ENCODE data around the gene EEF1A2.

Gene EEF1A2

DNA sequence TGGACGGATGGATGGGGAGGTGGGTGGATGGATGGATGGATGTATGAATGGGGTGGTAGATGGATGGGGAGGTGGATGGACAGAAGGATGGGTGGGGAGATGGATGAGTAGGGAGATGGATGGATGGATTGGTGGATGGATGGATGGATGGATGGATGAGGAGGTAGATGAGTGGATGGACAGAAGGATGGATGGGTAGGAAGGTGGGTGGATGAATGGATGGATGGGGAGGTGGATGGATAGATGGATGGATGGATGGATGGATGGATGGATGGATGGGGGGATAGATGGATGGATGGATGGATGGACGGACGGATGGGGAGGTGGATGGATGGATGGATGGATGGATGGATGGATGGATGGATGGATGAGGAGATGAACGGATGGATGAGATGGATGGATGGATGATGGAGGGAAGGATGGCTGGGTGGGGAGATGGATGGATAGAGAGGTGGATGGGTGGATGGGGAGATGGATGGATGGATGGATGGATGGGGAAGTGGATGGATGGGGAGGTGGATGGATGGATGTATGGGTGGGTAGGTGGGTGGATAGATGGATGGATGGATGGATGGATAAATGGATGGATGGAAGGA is 7.2 kb downstream of the EEF1A2 start:
- Histone ChIP-seq H3K4me3 (no peak overlapping the region), H3K27ac (no peak overlapping the region), H3K9ac (ENCODE audit: insufficient read length) (no peak overlapping the region), H3K9me3 (ENCODE audit: low read depth, low read length) (no peaks in the 10 kb centered on the region), H3K36me3 (ENCODE audit: insufficient read depth, low read length) (no peaks in the 10 kb centered on the region)
- no peak for DNase-seq (ENCODE audit: low read depth, low spot score)
- TF ChIP-seq FOXP2 (optimal IDR thresholded peaks at IDR 0.05; ENCODE audit: control extremely low read depth, extremely low read length, insufficient read depth) (no peak), POLR2AphosphoS5 (IDR thresholded peaks at IDR 0.05; ENCODE audit: borderline replicate concordance, low read depth, low read length) (no peak), EZH2 (IDR thresholded peaks at IDR 0.05) (no peak)

DNA sequence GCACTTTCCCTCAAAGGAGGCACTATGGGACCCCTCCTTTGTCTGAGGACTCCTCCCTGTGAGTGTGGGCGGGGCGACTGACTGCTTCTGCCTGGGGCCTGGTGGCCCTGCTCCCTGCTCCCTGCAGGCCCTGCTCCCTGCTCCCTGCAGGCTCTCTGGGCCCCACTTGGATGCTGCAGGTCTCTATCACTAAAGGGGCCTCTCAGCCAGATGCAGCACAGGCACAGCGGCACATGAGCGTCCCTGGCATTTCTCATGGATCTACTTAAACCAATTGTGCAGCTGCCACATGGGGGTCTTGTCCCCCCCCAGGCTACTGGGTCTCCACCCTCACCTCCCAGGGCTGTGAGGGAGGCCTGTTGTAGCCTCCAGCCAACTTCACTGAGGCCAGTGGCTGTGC is 7.8 kb downstream of the EEF1A2 start:
- H3K27ac ChIP-seq: no peak overlapping the region
- no peak overlapping the region for H3K4me3 ChIP-seq
- no peaks in the 10 kb centered on the region for H3K36me3 ChIP-seq (ENCODE audit: insufficient read depth, low read length)
- no peak for DNase-seq (ENCODE audit: low read depth, low spot score)
- no peak for TF ChIP-seq EZH2 (IDR thresholded peaks at IDR 0.05)
- TF ChIP-seq FOXP2 (optimal IDR thresholded peaks at IDR 0.05; ENCODE audit: control extremely low read depth, extremely low read length, insufficient read depth): no peak
- no peak for TF ChIP-seq POLR2AphosphoS5 (IDR thresholded peaks at IDR 0.05; ENCODE audit: borderline replicate concordance, low read depth, low read length)
- no peak overlapping the region for H3K9ac ChIP-seq (ENCODE audit: insufficient read length)
- H3K9me3 ChIP-seq (ENCODE audit: low read depth, low read length): no peaks in the 10 kb centered on the region

DNA sequence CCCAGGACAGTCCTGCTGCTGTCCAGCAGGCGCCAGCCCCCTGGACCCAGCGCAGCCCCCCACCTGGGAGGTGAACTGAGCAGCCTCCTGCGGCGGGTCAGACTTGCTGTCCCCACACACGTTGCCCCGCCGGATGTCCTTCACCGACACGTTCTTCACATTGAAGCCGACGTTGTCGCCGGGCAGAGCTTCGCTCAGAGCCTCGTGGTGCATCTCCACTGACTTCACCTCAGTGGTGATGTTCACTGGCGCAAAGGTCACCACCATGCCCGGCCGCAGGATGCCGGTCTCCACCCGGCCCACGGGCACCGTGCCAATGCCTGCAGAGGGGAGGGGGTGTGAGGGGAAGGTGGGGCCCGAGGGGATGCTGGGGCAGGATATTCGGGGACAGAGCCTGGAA is 8.5 kb downstream of the EEF1A2 start:
- no peak overlapping the region for H3K27ac ChIP-seq
- no peaks in the 10 kb centered on the region for H3K9me3 ChIP-seq (ENCODE audit: low read depth, low read length)
- no peak overlapping the region for H3K4me3 ChIP-seq
- no peak overlapping the region for H3K9ac ChIP-seq (ENCODE audit: insufficient read length)
- TF ChIP-seq EZH2 (IDR thresholded peaks at IDR 0.05): no peak
- TF ChIP-seq POLR2AphosphoS5 (IDR thresholded peaks at IDR 0.05; ENCODE audit: borderline replicate concordance, low read depth, low read length): no peak
- TF ChIP-seq FOXP2 (optimal IDR thresholded peaks at IDR 0.05; ENCODE audit: control extremely low read depth, extremely low read length, insufficient read depth): no peak
- DNase-seq (ENCODE audit: low read depth, low spot score): no peak
- H3K36me3 ChIP-seq (ENCODE audit: insufficient read depth, low read length): no peaks in the 10 kb centered on the region

DNA sequence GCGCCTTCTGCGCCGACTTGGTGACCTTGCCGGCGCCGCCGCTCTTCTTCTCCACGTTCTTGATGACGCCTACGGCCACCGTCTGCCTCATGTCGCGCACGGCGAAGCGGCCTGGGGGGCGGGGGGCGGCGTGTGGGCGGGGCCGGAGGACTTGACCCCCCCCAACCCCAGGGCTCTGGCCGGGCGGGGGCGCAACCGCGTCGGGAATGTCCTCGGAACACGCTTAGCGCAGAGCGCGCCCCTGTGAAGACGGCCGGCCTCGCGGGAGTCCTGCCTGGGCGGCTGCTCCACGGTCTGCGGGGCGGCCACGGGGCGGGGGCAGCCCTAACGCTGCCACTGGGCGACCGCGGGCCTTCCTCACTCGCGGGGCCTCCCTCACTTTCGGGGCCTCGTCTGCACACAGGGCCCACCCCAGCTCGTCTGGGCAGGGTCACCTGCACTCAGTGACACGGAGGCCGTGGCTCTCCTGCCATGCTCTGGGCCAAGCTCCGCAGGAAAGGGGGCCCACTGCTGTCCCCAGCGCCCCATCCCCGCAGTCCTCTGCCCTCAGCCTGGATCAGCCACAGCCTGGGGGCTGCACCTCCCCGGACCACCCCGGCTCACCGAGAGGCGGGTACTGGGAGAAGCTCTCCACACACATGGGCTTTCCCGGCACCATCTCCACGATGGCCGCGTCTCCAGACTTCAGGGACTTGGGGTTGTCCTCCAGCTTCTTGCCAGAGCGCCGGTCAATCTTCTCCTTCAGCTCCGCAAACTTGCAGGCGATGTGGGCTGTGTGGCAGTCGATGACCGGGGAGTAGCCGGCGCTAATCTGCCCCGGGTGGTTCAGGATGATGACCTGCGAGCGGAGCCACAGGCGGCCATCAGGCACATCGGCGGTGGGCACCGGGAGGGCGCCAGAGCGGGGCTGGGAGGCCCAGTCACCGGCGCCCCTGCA is 10.3 kb downstream of the EEF1A2 start:
- no peaks in the 10 kb centered on the region for H3K9me3 ChIP-seq (ENCODE audit: low read depth, low read length)
- H3K27ac ChIP-seq: no peak overlapping the region
- H3K36me3 ChIP-seq (ENCODE audit: insufficient read depth, low read length): no peaks in the 10 kb centered on the region
- DNase-seq (ENCODE audit: low read depth, low spot score): no peak
- TF ChIP-seq FOXP2 (optimal IDR thresholded peaks at IDR 0.05; ENCODE audit: control extremely low read depth, extremely low read length, insufficient read depth) (no peak), EZH2 (IDR thresholded peaks at IDR 0.05) (no peak), POLR2AphosphoS5 (IDR thresholded peaks at IDR 0.05; ENCODE audit: borderline replicate concordance, low read depth, low read length) (no peak)
- H3K4me3 ChIP-seq: no peak overlapping the region
- H3K9ac ChIP-seq (ENCODE audit: insufficient read length): no peak overlapping the region

DNA sequence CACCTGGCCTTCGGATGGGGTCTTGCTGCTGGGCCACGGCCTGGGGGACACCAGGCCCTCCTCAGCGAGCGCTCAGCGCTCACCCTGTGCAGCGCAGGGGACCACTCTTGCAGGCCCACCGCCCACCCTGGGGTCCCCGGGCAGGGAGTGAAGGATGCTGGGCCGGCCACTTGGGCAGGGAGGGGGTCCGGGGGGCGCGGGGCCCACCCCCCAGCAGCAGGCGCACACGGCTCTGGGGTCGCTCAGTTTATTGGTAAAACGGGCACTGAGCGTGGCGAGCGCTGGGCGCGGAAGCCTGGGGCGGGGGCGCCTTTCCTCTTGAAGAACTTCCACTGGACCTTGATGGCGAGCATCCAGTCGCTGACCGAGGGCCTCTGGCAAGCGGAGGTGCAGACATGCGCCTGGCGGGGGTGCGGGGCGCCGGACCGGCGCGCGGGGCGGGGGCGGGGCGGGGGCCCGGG is 11.1 kb downstream of the EEF1A2 start:
- TF ChIP-seq EZH2 (IDR thresholded peaks at IDR 0.05): no peak
- no peak for TF ChIP-seq FOXP2 (optimal IDR thresholded peaks at IDR 0.05; ENCODE audit: control extremely low read depth, extremely low read length, insufficient read depth)
- TF ChIP-seq POLR2AphosphoS5 (IDR thresholded peaks at IDR 0.05; ENCODE audit: borderline replicate concordance, low read depth, low read length): no peak
- Histone ChIP-seq H3K36me3 (ENCODE audit: insufficient read depth, low read length) (no peaks in the 10 kb centered on the region), H3K4me3 (no peak overlapping the region), H3K9ac (ENCODE audit: insufficient read length) (no peak overlapping the region), H3K27ac (no peak overlapping the region), H3K9me3 (ENCODE audit: low read depth, low read length) (no peaks in the 10 kb centered on the region)
- no peak for DNase-seq (ENCODE audit: low read depth, low spot score)

DNA sequence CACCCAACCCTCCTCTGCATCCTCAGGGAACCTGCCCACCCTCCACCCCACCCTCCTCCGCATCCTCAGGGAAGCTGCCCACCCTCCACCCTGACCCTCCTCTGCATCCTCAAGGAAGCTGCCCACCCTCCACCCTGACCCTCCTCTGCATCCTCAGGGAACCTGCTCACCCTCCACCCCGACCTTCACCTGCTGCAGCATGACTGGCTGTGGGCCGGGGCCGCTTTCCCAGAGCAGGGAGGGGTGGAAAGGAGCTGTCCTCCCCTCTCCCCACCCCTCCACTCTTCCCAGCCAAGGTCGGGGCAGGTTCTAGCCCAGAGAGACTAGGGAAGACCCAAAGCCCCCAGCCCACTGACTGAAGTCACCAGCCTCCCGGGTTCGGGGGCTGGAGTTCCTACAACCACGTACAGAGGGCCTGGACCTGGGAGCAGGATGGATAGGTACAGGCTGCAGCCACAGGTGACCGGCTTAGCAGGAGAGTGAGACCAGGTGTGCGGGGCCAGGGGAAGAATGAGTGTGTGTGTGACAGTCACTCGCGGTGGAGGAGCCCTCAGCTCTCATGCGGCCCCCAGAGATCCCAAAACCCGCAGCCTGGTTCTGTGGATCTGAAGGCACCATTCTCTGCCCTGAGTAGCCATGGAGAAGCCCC is 11.6 kb downstream of the EEF1A2 start:
- H3K27ac ChIP-seq: no peak overlapping the region
- H3K36me3 ChIP-seq (ENCODE audit: insufficient read depth, low read length): no peaks in the 10 kb centered on the region
- H3K9ac ChIP-seq (ENCODE audit: insufficient read length): no peak overlapping the region
- no peaks in the 10 kb centered on the region for H3K9me3 ChIP-seq (ENCODE audit: low read depth, low read length)
- TF ChIP-seq EZH2 (IDR thresholded peaks at IDR 0.05) (no peak), POLR2AphosphoS5 (IDR thresholded peaks at IDR 0.05; ENCODE audit: borderline replicate concordance, low read depth, low read length) (no peak), FOXP2 (optimal IDR thresholded peaks at IDR 0.05; ENCODE audit: control extremely low read depth, extremely low read length, insufficient read depth) (no peak)
- DNase-seq (ENCODE audit: low read depth, low spot score): no peak
- no peak overlapping the region for H3K4me3 ChIP-seq

DNA sequence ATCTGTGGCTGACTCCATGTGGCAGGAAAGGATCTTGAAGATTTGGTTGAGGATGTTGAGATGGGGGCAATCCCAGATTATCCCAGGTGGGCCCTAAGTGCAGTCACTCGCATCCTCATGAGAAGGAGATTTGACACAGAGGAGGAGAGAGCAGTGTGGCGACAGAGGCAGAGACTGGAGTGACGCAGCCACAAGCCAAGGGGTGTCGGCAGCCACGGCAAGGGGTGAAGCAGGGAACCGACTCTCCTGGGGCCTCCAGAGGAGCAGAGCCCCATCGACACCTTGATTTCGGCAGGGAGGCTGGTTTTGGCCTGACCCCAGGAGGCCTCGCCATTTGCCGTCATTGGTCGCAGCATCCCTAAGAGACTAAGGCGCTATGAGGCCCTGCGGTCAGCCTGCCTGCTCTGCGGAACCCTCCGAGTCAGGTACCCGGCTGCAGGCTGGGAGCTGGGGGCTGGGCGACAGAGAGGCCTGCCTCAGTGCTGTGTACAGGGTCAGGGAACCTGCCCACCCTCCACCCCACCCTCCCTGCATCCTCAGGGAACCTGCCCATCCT is 12.5 kb downstream of the EEF1A2 start:
- Histone ChIP-seq H3K4me3 (no peak overlapping the region), H3K9me3 (ENCODE audit: low read depth, low read length) (no peaks in the 10 kb centered on the region), H3K27ac (no peak overlapping the region), H3K9ac (ENCODE audit: insufficient read length) (no peak overlapping the region), H3K36me3 (ENCODE audit: insufficient read depth, low read length) (no peaks in the 10 kb centered on the region)
- DNase-seq (ENCODE audit: low read depth, low spot score): no peak
- TF ChIP-seq EZH2 (IDR thresholded peaks at IDR 0.05): no peak
- TF ChIP-seq FOXP2 (optimal IDR thresholded peaks at IDR 0.05; ENCODE audit: control extremely low read depth, extremely low read length, insufficient read depth): no peak
- no peak for TF ChIP-seq POLR2AphosphoS5 (IDR thresholded peaks at IDR 0.05; ENCODE audit: borderline replicate concordance, low read depth, low read length)

All from SK-N-MC (cell line).